ENCODE results near the gene AK5. TPM values are rescaled to one million over a fixed set of nuclear protein-coding genes. Genes with fewer than 3 reads are reported as not detected.

The AK5 gene
- total and polyA plus RNA-seq, 2 experiments from 2014 or later = 8.8 to 12.2 TPM

DNA sequence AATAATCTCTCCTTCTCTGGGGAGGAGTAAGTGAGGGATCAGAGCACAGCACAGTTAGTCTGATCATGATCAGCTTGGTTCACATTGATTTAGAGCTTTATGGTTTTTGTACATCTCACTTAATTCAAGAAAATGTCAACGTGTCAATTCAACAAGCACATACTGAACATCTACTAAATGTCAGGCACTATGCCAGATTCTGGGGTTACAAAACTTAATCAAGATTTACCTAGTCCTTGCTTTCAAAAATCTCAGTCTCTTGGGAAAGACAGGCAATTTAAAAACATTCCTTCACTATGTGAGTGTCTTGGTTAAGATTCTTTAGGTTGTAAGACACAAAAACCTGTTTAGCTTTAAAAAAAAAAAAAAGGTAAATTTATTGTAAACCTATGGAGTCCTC, 181.4 kb downstream of the AK5 start:
- Histone ChIP-seq H3K9me2 (ENCODE audit: insufficient read depth) (peaks cover 5% of the 10 kb centered on the region), H3K27me3 (ENCODE audit: insufficient read depth) (no peaks in the 10 kb centered on the region), H2AFZ (no peak overlapping the region), H3K4me2 (no peak overlapping the region), H3K79me2 (replicated peaks; ENCODE audit: insufficient read depth) (no peaks in the 10 kb centered on the region), H3K4me1 (ENCODE audit: insufficient read depth) (peaks cover 5% of the 10 kb centered on the region; the same call in 1 of the 2 replicates), H4K20me1 (replicated peaks; ENCODE audit: insufficient read depth) (no peaks in the 10 kb centered on the region), H3K4me3 (no peak overlapping the region), H3K27ac (ENCODE audit: low read depth) (no peak overlapping the region), H3F3A (replicated peaks; ENCODE audit: low read depth) (no peaks in the 10 kb centered on the region), H3K36me3 (ENCODE audit: insufficient read depth) (no peaks in the 10 kb centered on the region)
- H3K9me3 Mint-ChIP-seq = no peaks in the 10 kb centered on the region
- H3K36me3 Mint-ChIP-seq (ENCODE audit: low read depth) = no peaks in the 10 kb centered on the region
- DNase-seq (ENCODE audit: low spot score) (no peak), ATAC-seq (no peak)
- H3K4me3 Mint-ChIP-seq = no peak overlapping the region
- H3K4me1 Mint-ChIP-seq = peaks cover 3% of the 10 kb centered on the region
- TF ChIP-seq EZH2phosphoT487 (IDR thresholded peaks at IDR 0.05; ENCODE audit: unreplicated experiment) = no peak
- TF ChIP-seq ZNF114 (CRISPR knock-in tag; IDR thresholded peaks at IDR 0.05) = no peak
- no peak for TF ChIP-seq NANOG (IDR thresholded peaks at IDR 0.05; ENCODE audit: borderline replicate concordance)
- no peak for TF ChIP-seq STAT1 (IDR thresholded peaks at IDR 0.05; ENCODE audit: unreplicated experiment)
- TF ChIP-seq, protein P1, sequence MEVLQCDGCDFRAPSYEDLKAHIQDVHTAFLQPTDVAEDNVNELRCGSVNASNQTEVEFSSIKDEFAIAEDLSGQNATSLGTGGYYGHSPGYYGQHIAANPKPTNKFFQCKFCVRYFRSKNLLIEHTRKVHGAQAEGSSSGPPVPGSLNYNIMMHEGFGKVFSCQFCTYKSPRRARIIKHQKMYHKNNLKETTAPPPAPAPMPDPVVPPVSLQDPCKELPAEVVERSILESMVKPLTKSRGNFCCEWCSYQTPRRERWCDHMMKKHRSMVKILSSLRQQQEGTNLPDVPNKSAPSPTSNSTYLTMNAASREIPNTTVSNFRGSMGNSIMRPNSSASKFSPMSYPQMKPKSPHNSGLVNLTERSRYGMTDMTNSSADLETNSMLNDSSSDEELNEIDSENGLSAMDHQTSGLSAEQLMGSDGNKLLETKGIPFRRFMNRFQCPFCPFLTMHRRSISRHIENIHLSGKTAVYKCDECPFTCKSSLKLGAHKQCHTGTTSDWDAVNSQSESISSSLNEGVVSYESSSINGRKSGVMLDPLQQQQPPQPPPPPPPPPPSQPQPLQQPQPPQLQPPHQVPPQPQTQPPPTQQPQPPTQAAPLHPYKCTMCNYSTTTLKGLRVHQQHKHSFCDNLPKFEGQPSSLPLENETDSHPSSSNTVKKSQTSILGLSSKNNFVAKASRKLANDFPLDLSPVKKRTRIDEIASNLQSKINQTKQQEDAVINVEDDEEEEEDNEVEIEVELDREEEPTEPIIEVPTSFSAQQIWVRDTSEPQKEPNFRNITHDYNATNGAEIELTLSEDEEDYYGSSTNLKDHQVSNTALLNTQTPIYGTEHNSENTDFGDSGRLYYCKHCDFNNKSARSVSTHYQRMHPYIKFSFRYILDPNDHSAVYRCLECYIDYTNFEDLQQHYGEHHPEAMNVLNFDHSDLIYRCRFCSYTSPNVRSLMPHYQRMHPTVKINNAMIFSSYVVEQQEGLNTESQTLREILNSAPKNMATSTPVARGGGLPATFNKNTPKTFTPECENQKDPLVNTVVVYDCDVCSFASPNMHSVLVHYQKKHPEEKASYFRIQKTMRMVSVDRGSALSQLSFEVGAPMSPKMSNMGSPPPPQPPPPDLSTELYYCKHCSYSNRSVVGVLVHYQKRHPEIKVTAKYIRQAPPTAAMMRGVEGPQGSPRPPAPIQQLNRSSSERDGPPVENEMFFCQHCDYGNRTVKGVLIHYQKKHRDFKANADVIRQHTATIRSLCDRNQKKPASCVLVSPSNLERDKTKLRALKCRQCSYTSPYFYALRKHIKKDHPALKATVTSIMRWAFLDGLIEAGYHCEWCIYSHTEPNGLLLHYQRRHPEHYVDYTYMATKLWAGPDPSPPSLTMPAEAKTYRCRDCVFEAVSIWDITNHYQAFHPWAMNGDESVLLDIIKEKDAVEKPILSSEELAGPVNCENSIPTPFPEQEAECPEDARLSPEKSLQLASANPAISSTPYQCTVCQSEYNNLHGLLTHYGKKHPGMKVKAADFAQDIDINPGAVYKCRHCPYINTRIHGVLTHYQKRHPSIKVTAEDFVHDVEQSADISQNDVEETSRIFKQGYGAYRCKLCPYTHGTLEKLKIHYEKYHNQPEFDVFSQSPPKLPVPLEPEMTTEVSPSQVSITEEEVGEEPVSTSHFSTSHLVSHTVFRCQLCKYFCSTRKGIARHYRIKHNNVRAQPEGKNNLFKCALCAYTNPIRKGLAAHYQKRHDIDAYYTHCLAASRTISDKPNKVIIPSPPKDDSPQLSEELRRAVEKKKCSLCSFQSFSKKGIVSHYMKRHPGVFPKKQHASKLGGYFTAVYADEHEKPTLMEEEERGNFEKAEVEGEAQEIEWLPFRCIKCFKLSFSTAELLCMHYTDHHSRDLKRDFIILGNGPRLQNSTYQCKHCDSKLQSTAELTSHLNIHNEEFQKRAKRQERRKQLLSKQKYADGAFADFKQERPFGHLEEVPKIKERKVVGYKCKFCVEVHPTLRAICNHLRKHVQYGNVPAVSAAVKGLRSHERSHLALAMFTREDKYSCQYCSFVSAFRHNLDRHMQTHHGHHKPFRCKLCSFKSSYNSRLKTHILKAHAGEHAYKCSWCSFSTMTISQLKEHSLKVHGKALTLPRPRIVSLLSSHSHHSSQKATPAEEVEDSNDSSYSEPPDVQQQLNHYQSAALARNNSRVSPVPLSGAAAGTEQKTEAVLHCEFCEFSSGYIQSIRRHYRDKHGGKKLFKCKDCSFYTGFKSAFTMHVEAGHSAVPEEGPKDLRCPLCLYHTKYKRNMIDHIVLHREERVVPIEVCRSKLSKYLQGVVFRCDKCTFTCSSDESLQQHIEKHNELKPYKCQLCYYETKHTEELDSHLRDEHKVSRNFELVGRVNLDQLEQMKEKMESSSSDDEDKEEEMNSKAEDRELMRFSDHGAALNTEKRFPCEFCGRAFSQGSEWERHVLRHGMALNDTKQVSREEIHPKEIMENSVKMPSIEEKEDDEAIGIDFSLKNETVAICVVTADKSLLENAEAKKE (CRISPR knock-in tag; IDR thresholded peaks at IDR 0.05) = no peak
- no peak for TF ChIP-seq EZH2 (IDR thresholded peaks at IDR 0.05; ENCODE audit: low read depth, unreplicated experiment)
- TF ChIP-seq ZNF331 (CRISPR knock-in tag; IDR thresholded peaks at IDR 0.05; ENCODE audit: low read depth) = no peak
- TF ChIP-seq, protein P2, sequence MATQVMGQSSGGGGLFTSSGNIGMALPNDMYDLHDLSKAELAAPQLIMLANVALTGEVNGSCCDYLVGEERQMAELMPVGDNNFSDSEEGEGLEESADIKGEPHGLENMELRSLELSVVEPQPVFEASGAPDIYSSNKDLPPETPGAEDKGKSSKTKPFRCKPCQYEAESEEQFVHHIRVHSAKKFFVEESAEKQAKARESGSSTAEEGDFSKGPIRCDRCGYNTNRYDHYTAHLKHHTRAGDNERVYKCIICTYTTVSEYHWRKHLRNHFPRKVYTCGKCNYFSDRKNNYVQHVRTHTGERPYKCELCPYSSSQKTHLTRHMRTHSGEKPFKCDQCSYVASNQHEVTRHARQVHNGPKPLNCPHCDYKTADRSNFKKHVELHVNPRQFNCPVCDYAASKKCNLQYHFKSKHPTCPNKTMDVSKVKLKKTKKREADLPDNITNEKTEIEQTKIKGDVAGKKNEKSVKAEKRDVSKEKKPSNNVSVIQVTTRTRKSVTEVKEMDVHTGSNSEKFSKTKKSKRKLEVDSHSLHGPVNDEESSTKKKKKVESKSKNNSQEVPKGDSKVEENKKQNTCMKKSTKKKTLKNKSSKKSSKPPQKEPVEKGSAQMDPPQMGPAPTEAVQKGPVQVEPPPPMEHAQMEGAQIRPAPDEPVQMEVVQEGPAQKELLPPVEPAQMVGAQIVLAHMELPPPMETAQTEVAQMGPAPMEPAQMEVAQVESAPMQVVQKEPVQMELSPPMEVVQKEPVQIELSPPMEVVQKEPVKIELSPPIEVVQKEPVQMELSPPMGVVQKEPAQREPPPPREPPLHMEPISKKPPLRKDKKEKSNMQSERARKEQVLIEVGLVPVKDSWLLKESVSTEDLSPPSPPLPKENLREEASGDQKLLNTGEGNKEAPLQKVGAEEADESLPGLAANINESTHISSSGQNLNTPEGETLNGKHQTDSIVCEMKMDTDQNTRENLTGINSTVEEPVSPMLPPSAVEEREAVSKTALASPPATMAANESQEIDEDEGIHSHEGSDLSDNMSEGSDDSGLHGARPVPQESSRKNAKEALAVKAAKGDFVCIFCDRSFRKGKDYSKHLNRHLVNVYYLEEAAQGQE (IDR thresholded peaks at IDR 0.05; ENCODE audit: unreplicated experiment) = no peak
- TF ChIP-seq CREB1 (CRISPR knock-in tag; IDR thresholded peaks at IDR 0.05; ENCODE audit: low read depth) = no peak
- no peak for TF ChIP-seq POLR2AphosphoS5 (IDR thresholded peaks at IDR 0.05; ENCODE audit: low read depth)
- no peak for TF ChIP-seq JUNB (IDR thresholded peaks at IDR 0.05; ENCODE audit: unreplicated experiment)
- TF ChIP-seq, protein P3, sequence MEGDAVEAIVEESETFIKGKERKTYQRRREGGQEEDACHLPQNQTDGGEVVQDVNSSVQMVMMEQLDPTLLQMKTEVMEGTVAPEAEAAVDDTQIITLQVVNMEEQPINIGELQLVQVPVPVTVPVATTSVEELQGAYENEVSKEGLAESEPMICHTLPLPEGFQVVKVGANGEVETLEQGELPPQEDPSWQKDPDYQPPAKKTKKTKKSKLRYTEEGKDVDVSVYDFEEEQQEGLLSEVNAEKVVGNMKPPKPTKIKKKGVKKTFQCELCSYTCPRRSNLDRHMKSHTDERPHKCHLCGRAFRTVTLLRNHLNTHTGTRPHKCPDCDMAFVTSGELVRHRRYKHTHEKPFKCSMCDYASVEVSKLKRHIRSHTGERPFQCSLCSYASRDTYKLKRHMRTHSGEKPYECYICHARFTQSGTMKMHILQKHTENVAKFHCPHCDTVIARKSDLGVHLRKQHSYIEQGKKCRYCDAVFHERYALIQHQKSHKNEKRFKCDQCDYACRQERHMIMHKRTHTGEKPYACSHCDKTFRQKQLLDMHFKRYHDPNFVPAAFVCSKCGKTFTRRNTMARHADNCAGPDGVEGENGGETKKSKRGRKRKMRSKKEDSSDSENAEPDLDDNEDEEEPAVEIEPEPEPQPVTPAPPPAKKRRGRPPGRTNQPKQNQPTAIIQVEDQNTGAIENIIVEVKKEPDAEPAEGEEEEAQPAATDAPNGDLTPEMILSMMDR (conservative IDR thresholded peaks at IDR 0.05; ENCODE audit: low read depth in 2 of 2) = no peak
- TF ChIP-seq, protein P4, sequence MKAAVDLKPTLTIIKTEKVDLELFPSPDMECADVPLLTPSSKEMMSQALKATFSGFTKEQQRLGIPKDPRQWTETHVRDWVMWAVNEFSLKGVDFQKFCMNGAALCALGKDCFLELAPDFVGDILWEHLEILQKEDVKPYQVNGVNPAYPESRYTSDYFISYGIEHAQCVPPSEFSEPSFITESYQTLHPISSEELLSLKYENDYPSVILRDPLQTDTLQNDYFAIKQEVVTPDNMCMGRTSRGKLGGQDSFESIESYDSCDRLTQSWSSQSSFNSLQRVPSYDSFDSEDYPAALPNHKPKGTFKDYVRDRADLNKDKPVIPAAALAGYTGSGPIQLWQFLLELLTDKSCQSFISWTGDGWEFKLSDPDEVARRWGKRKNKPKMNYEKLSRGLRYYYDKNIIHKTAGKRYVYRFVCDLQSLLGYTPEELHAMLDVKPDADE (IDR thresholded peaks at IDR 0.05) = no peak
- no peak overlapping the region for H3K27ac Mint-ChIP-seq
- H3K27me3 Mint-ChIP-seq (ENCODE audit: insufficient read depth, low read depth, poor library complexity) = no peaks in the 10 kb centered on the region

Data from GM23338 (cell line).